ENCODE data around the gene RRAGD.

DNA sequence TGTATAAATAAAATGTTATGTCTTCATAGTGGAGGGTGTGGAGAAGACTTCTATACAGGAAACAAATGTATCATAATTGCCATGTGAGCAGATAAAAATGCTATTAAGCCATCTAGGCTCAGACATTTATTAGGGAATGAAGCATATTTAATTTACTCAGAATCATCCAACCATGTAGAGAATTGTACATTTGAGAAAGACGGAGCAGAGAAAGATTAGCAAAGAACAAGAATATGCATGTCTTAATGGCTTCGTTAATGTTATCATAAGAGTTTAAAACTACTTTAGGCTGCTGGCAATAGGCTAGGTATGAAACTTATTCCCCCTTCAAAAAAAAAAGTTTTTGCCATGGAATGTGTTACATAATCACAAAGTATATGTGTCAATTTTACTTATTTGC is 26.9 kb upstream of the RRAGD start:
- TF ChIP-seq, protein P1, sequence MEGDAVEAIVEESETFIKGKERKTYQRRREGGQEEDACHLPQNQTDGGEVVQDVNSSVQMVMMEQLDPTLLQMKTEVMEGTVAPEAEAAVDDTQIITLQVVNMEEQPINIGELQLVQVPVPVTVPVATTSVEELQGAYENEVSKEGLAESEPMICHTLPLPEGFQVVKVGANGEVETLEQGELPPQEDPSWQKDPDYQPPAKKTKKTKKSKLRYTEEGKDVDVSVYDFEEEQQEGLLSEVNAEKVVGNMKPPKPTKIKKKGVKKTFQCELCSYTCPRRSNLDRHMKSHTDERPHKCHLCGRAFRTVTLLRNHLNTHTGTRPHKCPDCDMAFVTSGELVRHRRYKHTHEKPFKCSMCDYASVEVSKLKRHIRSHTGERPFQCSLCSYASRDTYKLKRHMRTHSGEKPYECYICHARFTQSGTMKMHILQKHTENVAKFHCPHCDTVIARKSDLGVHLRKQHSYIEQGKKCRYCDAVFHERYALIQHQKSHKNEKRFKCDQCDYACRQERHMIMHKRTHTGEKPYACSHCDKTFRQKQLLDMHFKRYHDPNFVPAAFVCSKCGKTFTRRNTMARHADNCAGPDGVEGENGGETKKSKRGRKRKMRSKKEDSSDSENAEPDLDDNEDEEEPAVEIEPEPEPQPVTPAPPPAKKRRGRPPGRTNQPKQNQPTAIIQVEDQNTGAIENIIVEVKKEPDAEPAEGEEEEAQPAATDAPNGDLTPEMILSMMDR (IDR thresholded peaks at IDR 0.05 in 4 of 5, conservative IDR thresholded peaks at IDR 0.05 in 1 of 5), result no peak
- TF ChIP-seq POLR2A (IDR thresholded peaks at IDR 0.05), result no peak
